NCI-H187 treated with DMSO at 0.1 percent for 48 hours (cell line): ENCODE data around the gene C10orf90.

Source experiments
- DNase-seq: peaks from one replicate; lab custom pipeline; 2025; lab: John Stamatoyannopoulos, UW

Gene C10orf90

GRCh38 chr10:126673565-126673964 lies 3.1 kb upstream of the C10orf90 start:
- DNase-seq, result no peak

GRCh38 chr10:126671402-126671975 lies 996 bp upstream of the C10orf90 start:
- no peak for DNase-seq

DNA sequence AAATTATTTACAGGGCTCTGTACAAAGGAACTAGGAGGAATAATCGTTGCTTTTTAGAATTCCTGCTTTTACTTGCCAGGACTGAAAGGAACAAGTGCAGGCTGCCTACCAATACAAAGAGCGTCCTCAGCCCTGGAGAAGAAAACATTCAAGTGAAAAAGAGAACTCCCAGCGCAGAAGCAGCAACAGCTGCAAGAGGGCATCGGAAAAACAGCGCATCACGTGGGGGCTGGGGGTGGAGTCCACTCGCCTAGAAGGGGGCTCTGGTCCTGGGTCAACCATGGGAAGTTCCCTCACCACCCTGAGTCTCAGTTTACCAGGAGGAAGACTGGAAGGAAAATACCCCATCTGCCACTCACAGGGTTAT lies 385 bp upstream of the C10orf90 start:
- DNase-seq, result no peak

GRCh38 chr10:126669168-126669567 lies 1.3 kb downstream of the C10orf90 start:
- DNase-seq, result no peak

GRCh38 chr10:126668505-126668904 lies 2.0 kb downstream of the C10orf90 start:
- no peak for DNase-seq

DNA sequence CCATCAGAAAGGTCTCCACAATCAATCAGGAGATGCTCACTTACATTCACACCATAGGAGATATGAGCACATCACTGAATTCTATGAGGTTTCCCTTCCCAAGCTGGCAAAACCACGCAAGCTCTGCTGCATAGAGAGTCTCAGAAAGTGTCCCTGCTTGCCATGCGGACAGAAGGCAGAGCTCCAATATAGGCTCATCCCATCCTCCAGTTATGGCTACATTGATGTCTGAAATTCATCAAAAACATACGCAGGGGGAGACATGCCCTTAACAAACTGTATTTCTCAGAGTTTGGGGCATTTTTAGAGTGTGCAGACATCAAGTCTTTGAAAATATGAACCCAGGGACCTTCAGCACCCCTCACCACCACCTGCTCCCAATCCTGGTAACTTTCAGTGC lies 2.9 kb downstream of the C10orf90 start:
- no peak for DNase-seq

GRCh38 chr10:126665207-126665606 lies 5.3 kb downstream of the C10orf90 start:
- no peak for DNase-seq

DNA sequence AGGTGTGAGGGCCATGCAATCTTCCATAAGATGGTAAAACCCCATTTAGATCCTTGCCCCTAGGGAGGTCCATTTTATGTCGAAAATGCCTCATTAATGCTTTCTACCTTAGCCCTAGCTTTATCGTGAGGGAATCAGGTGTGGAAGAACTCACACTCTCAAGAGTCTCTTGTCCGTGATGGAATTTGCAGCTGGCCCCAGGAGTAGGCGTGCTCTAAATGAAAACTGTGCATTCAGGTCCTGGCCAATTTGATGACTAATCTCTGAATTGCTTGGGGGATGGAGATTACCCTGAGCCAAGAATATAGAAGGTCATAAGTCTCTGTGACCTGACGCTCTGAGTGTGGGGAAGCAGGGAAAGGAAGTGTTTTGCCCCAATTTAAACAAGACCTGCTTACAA lies 6.6 kb downstream of the C10orf90 start:
- no peak for DNase-seq

DNA sequence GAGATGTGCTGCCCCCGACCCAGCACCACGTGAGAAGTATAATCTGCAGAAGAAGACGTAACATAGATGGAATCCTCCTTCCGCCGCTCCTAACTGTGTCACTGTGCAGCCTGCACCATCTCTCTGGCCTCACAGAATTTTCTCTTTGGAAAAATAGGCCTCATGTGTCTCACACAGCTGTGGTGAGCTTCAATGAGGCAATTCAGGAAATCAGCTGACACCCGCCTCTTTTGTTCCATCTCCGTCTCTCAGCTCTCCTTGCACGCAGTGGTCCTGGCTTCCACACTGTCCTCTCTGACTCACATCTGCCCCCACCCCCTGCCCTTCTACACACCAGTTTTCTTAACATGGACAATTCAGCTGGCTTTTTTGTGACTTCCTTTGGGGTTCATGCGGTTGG lies 7.2 kb downstream of the C10orf90 start:
- no peak for DNase-seq

GRCh38 chr10:126661841-126662515 lies 8.5 kb downstream of the C10orf90 start:
- DNase-seq, result no peak

GRCh38 chr10:126661356-126661755 lies 9.1 kb downstream of the C10orf90 start:
- DNase-seq, result no peak

- no peak for DNase-seq
Measured at GRCh38 chr10:126659750-126660149, 10.7 kb downstream of the C10orf90 start.

DNA sequence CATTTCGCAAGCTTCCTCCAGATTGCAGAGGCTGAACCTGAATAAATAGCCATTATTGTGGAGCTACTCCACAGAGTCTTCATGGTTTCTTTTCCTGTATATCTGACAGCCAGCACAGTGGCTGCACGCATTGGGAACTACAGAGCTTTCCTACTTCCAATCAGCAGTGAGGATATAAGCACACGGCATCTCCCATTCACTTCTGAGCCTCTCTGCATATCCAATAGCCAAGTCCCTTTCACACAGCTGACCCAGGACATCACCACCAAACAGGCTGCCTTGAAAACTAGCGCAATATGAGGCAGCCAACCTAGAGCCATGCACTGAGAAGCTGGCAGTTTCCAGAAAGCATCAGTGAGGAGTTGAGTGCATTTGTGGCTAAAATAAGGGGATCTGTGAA lies 11.6 kb downstream of the C10orf90 start:
- no peak for DNase-seq

DNA sequence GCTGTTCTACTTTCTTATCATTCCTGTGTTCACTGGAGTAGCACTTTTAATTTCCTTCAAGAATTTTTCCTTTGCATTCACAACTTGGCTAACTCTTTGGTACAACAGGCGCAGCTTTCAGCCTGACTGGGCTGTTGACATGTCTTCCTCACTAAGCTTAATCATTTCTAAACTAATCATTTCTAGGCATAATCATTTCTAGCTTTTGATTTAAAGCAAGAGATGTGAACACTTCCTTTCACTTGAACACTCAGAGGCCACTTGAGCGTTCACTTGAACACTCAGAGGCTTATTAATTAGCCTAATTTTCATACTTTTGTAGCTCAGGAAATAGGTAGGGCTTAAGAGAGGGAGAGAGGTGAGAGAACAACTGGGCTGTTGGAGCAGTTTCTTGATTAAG lies 15.9 kb downstream of the C10orf90 start:
- DNase-seq, result no peak

DNA sequence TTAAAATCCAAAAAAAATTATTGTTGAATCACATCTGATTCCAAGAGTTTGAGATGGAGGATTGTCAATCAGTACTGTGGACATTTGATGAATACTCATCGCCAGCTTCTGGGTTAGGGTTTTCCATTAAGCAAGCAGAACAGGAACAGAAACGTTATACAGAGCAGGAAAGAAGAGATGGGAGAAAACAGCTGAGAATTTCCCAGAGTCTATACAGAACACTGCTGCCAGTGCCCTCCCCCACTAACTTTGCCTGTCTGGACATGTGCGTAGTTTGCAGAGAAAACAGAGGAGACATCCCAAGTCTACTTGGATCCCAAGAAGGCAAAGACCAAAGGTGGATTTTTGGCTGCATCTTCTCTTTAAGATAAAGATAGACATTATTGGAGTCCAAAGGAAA lies 19.0 kb downstream of the C10orf90 start:
- no peak for DNase-seq

DNA sequence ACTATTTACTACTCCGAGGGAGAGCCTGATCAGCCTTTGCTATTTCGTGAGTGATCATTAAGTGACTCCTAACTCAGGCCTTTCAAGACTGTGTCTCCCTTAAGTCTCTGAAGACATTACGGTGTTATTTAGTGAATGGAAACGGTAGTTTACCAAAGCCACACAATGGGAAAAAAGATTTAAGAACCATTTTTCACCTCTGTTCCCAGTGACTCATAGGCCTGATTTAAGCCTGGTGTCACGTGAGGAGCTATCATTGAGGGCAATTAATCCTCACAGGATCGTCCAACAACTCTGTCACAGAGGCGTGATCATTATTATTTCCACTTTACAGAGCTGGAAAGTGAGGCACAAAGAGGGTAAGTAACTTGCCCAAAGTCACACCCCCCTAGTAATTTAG lies 20.3 kb downstream of the C10orf90 start:
- DNase-seq, result no peak

DNA sequence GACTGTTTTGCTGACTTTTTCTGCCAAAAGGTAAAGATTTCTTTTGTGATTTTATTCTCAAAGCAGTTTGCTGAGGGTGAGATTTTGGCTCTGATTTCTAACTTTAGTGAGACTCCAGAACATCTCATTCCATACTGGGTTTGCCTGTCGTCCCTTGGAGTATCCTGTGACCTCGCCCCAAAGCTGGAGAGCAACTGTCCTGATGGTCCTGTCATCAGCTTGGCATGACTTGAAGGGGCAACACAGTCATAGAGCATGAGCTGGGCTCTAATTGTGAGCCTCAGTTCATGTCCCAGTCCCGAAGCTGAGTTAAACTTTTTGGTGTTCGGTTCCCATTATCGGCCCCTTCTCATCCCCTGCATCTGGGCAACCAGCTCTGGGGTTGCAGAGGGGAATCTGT lies 23.4 kb downstream of the C10orf90 start:
- DNase-seq, result no peak

DNA sequence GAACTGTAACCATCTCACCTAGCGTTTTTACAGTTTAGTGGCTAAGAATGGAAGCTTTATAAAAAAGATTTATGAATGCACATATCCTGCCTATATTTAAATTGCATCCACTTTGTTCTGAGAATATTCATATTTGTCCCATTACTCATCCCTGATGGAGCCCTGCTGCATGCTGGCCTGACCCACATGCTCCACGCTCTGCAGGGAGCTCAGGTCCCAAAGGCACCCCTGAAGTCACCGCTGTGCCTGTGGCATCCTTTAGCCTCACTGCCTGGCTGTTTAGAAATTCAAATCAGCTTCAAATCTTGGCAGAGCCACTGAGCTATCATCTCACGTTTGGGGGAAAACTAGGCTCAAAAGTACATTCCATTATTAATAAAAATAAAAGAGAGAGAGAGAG lies 24.4 kb downstream of the C10orf90 start:
- DNase-seq, result no peak

GRCh38 chr10:126640401-126640800 lies 30.1 kb downstream of the C10orf90 start:
- DNase-seq, result no peak

DNA sequence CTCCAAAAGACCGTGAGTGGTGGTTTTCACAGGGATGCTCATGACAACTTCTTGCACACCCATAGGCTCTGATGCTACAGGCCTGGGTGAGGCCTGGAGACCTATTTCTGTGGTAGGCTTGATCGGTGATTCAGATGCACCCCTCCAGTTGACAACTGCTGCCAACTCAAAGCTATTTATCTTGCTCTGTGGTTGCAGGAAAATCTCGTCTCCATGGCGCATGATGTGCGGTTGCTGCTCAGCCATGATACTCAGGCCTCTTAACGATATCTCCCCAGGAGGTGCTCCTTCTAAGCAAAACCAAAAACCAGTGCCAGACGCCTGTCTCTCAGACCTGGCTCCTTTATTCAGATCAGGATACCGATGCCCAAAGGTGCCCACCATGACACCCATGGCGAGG lies 31.4 kb downstream of the C10orf90 start:
- no peak for DNase-seq

DNA sequence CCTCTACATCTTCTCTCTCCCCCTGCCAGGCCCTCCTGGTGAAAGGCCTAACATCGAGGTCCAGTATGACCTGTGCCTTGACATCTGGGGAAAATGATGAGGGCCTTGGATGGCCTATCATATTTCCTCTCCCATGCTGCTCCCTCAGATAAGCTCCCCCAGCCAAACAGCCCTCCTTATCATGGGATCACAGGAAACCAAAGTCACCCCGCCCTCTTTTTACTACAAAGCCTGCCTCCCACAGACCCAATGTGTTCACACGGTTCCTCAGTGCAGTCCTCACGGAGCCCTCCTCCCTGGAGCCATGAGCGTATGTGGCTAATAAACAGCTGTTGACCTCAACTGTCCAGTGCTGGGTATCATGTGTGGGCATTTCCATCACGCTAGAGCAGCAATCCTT lies 32.0 kb downstream of the C10orf90 start:
- DNase-seq, result no peak

DNA sequence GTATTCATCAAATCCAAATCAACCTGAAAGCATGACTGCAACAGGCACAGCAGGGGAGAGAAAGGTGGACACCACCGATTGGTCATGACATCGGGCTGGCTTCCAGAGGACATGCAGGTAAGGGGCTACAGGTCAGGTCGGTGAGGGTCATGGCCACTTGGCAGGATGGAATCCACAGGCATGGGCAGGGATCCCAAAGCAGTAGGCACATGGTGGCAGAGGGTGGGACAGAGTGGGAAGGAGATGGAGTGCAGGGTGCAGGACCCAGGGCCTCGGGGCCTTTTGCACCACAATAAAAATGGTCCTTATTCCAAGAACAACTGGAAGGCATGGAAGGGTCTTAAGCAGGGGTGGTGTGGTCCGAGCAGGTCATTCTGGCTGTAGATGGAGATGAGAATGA lies 33.0 kb downstream of the C10orf90 start:
- no peak for DNase-seq

DNA sequence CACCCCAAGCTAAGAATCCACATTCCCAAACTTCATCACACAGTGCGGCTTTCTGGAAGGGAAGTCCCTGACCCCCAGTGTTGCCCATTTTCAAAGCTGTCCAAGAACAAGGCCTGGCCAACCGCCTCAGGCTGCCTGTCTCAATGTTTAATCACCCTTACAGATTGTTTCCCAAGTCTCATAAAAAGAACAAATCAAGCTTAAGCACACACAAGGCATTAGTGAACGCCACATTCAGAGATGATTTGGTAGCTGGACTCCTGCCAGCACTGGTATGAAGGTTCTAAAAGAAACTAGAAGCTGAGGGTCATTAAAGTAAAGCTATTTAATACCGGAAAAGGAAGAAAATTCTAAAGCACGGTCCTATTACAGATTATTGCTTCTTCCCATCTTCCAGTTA lies 35.6 kb downstream of the C10orf90 start:
- no peak for DNase-seq

DNA sequence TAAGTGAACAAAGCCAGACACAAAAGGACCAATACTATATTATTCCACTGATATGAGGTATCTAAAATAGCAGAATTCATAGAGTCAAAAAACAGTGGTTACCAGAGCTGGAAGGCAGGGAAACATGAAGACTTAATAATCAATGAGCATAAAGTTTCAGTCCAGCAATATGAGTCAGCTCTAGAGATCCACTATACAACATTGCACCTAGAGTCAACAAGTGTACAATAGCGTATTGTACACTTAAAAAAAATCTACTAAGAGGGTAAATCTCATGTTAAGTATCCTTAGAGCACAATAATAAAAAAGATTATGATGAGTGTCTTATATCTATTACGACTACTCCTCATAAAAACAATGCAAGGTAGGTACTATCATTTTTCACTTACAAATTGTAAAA lies 36.1 kb downstream of the C10orf90 start:
- no peak for DNase-seq
